ENCODE results near the gene UBE2F. TPM values are rescaled to one million over a fixed set of nuclear protein-coding genes. Genes with fewer than 3 reads are reported as not detected.
"Not testable (repeated sequence)": the region's sequence is repeated elsewhere in the genome, so short reads cannot be mapped to it uniquely, and the experiment has no call there.

Gene UBE2F
- total RNA-seq, 1 donor from 2014 or later, result 41.2 TPM

DNA sequence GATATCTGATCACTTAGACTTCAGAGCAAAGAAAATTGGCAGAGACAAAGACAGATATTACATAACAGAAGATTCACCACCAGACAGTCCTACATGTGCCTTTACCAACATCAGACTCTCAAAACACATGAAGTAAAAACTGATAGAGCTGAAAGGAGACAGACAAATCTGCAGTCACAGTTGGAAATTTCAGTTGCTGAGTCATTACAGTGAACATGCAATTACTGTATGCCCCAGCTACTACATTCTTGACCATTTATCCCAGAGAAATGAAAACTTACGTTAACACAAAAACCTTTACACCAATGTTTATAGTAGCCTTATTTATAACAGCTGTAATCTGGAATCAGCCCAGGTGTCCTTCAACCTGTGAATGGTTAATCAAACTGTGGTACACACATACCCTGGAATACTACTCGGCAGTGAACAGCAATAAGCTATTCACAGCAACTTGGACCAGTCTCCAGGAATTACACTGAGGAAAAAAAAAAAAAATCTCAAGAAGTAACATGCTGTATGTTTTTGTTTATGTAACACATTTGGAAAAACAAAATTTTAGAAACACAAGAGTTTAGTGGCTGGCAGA lies 86.5 kb downstream of the UBE2F start:
- POLR2A ChIA-PET, result interaction anchor here (0.7 kb wide), 1 partner anchor 48 kb away, joined by 8 read pairs; no protein-coding TSS in a partner anchor
- Mint-ChIP-seq H3K27me3 (peaks cover 13% of the 10 kb centered on the region), H3K4me3 (no peak overlapping the region), H3K4me1 (no peaks in the 10 kb centered on the region), H3K27ac (no peak overlapping the region), H3K36me3 (ENCODE audit: low read depth) (no peaks in the 10 kb centered on the region), H3K9me3 (peaks cover 6% of the 10 kb centered on the region)
- CTCF ChIA-PET, result no interaction called here
- DNase-seq (no peak), ATAC-seq (ENCODE audit: low read depth) (no peak)
- TF ChIP-seq, protein P1, sequence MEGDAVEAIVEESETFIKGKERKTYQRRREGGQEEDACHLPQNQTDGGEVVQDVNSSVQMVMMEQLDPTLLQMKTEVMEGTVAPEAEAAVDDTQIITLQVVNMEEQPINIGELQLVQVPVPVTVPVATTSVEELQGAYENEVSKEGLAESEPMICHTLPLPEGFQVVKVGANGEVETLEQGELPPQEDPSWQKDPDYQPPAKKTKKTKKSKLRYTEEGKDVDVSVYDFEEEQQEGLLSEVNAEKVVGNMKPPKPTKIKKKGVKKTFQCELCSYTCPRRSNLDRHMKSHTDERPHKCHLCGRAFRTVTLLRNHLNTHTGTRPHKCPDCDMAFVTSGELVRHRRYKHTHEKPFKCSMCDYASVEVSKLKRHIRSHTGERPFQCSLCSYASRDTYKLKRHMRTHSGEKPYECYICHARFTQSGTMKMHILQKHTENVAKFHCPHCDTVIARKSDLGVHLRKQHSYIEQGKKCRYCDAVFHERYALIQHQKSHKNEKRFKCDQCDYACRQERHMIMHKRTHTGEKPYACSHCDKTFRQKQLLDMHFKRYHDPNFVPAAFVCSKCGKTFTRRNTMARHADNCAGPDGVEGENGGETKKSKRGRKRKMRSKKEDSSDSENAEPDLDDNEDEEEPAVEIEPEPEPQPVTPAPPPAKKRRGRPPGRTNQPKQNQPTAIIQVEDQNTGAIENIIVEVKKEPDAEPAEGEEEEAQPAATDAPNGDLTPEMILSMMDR (IDR thresholded peaks at IDR 0.05), result no peak
- intact Hi-C loops (cut with micrococcal nuclease), result no loop called here

DNA sequence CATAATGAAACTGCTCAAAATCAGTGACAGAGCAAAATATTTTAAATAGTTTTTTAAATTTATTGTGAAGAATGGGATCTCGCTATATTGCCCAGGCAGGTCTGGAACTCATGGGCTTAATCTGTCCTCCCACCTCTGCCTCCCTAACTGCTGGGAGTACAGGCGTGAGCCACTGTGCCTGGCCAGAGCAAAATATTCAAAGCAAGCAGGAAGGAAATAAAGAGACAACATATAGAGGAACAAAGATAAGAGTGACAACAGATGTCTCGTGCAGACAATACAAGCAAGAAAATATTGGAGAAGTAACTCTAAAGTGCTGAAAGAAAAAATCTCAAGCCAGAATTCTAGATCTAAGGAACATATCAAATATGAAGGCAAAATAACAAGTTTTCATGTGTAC lies 89.0 kb downstream of the UBE2F start:
- intact Hi-C loops (cut with micrococcal nuclease), result no loop called here
- no peak for DNase-seq
- TF ChIP-seq, protein P1 (IDR thresholded peaks at IDR 0.05), result no peak
- ATAC-seq (ENCODE audit: low read depth), result no peak
- POLR2A ChIA-PET, result no interaction called here
- peaks cover 13% of the 10 kb centered on the region for H3K27me3 Mint-ChIP-seq
- H3K27ac Mint-ChIP-seq, result no peak overlapping the region
- H3K9me3 Mint-ChIP-seq, result peaks cover 3% of the 10 kb centered on the region
- no peaks in the 10 kb centered on the region for H3K36me3 Mint-ChIP-seq (ENCODE audit: low read depth)
- peaks cover 10% of the 10 kb centered on the region for H3K4me1 Mint-ChIP-seq
- CTCF ChIA-PET, result no interaction called here
- no peak overlapping the region for H3K4me3 Mint-ChIP-seq

DNA sequence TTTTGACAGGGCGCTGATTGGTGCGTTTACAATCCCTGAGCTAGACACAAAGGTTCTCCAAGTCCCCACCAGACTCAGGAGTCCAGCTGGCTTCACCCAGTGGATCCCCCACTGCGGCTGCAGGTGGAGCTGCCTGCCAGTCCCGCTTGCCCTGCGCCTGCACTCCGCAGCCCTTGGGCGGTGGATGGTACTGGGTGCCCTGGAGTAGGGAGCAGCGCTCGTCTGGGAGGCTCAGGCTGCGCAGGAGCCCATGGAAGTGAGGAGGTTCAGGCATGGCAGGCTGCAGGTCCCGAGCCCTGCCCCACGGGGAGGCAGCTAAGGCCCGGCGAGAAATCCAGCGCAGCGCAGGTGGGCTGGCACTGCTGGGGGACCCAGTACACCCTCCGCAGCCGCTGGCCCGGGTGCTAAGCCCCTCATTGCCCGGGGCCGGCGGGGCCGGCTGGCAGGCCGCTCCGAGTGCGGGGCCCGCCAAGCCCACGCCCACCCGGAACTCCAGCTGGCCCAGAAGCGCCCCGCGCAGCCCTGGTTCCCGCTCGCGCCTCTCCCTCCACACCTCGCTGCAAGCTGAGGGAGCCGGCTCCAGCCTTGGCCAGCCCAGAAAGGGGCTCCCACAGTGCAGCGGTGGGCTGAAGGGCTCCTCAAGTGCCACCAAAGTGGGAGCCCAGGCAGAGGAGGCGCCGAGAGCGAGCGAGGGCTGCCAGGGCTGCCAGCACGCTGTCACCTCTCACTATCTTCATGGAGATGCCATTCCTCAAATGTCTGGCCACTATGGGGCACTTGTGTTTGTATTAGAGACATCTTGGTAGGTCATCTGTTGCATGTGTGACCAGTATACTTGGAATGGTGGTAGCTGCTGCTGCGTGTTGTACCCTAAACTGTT lies 91.1 kb downstream of the UBE2F start:
- DNase-seq; intact Hi-C loops (cut with micrococcal nuclease); ATAC-seq (ENCODE audit: low read depth); H3K27ac Mint-ChIP-seq; H3K9me3 Mint-ChIP-seq; H3K4me3 Mint-ChIP-seq; POLR2A ChIA-PET; CTCF ChIA-PET; H3K36me3 Mint-ChIP-seq (ENCODE audit: low read depth): not testable (repeated sequence)
- Mint-ChIP-seq H3K27me3 (peaks cover 13% of the 10 kb centered on the region), H3K4me1 (peaks cover 20% of the 10 kb centered on the region)

DNA sequence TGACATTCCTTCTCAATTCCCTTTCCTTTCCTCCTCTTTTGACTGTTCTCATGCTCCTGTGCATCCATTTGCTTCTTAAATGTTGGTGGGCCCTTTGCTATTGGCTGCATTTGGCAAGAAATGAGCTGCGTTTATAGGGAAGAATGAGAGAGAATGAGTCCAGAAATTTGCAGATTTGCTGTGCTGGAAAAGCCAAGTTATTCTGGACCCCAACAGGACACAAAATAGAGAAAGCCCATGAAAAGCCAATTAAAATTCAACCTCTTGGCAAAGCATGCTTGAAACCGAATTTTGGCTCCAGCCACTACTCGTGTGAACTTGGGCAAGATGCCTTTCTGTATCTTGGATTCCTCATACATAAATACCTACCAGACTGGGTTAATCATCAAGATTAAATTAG lies 92.7 kb downstream of the UBE2F start:
- peak overlapping the region; percentile 85 for H3K4me3 Mint-ChIP-seq
- H3K4me1 Mint-ChIP-seq, result peaks cover 20% of the 10 kb centered on the region
- H3K36me3 Mint-ChIP-seq (ENCODE audit: low read depth), result peaks cover 5% of the 10 kb centered on the region
- TF ChIP-seq, protein P1 (IDR thresholded peaks at IDR 0.05), result no peak
- POLR2A ChIA-PET, result interaction anchor here (0.6 kb wide), 2 partner anchors 143 to 365 kb away, joined by 3 to 4 read pairs; no protein-coding TSS in a partner anchor
- CTCF ChIA-PET, result no interaction called here
- H3K27me3 Mint-ChIP-seq, result peaks cover 10% of the 10 kb centered on the region
- peak overlapping the region; percentile 1 for H3K27ac Mint-ChIP-seq
- H3K9me3 Mint-ChIP-seq, result peaks cover 3% of the 10 kb centered on the region
- ATAC-seq (ENCODE audit: low read depth) (no peak), DNase-seq (no peak)
- intact Hi-C loops (cut with micrococcal nuclease), result no loop called here

DNA sequence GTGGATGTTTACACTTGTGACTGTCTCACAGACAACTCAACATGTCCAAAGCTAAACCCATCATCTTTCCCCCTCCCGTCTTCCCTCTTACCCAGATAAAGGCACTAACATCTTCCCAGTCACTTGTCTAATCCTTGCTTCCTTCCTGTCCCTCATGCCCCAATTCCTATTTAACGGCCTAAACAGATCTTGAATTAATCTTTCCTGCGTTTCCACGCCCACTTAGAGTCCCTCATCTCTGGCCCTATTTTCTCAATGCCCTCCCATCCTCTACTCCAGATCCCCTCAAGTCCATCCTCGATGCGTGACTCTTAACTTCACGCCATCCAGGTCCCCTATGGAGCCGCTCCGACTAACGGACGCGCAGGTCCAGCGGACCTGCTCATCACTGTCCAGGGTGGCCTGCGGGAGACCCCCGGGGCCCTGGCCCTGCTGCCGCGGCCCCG lies 93.3 kb downstream of the UBE2F start:
- Mint-ChIP-seq H3K4me3 (peak overlapping the region; percentile 85), H3K27ac (peak overlapping the region; percentile 68), H3K4me1 (peaks cover 20% of the 10 kb centered on the region), H3K27me3 (peaks cover 10% of the 10 kb centered on the region), H3K9me3 (peaks cover 3% of the 10 kb centered on the region), H3K36me3 (ENCODE audit: low read depth) (peaks cover 9% of the 10 kb centered on the region)
- TF ChIP-seq, protein P1 (IDR thresholded peaks at IDR 0.05), result no peak
- DNase-seq (no peak), ATAC-seq (ENCODE audit: low read depth) (no peak)
- CTCF ChIA-PET, result interaction anchor here (1.5 kb wide), 1 partner anchor 31 kb away, joined by 3 read pairs; no protein-coding TSS in a partner anchor
- intact Hi-C loops (cut with micrococcal nuclease), result loop anchor here (1.0 to 10.0 kb wide), 7 partner anchors 38 to 181 kb away; partner anchors contain the start of genes HES6 and ILKAP
- POLR2A ChIA-PET, result interaction anchor here (0.8 to 1.5 kb wide), 9 partner anchors 23 to 179 kb away, joined by 3 to 10 read pairs (median 3); partner anchors contain the start of gene ILKAP
